Cardiac fibroblast (primary cell): Measurements from ENCODE around the gene SLC10A7.

Source experiments
- DNase-seq, 2 donors: peaks; one replicate each; pipeline versions ENCODE4 v3.0.0 to v3.0.0-alpha.2; 2010; ENCODE audit warnings: low read depth in 2 of 2
- H3K4me3 ChIP-seq, 2 donors: replicated peaks in 1 of 2; 1 replicate in 1 of 2; 2 replicates in 1 of 2; pipeline ENCODE4 v1.5.1; 2011; ENCODE audit warnings: low read depth in 2 of 2, low read length in 2 of 2, mild to moderate bottlenecking in 2 of 2, moderate library complexity in 1 of 2
- CTCF ChIP-seq: IDR thresholded peaks from one replicate; pipeline ENCODE4 v1.5.1; 2011; ENCODE audit warnings: low read depth, mild to moderate bottlenecking, low read length, inconsistent platforms

The SLC10A7 gene

DNA sequence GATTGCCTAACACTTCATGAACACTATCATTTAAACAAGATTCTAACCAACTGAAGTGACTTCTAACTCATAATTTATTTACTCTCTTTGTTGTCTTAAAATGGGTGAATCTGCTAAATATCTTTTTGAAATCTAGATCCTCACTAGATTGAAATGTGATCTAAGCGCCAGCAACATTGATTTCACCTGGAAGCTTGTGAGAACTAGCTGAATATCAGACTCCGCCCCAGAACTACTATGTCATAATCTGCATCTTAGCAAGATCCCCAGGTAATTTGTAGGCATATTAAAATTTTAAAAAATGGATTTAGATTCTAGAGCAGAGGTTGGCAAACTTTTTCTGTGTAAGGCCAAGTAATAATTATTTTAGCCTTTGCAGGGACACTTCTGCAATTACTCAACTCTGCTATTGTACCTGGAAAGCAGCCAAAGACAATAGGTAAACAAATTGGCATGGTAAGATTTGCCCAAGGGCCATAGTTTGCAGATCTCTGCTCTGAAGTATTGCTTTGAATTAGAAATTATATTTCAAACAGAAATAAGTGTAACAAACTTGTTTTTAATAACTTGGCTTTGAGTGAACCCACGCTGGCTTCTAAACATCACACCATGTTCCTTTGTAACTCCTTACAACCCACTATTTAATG lies 185.9 kb downstream of the SLC10A7 start:
- DNase-seq = peak; percentile 27 to 46
- no peak overlapping the region for H3K4me3 ChIP-seq
- no peak for TF ChIP-seq CTCF

DNA sequence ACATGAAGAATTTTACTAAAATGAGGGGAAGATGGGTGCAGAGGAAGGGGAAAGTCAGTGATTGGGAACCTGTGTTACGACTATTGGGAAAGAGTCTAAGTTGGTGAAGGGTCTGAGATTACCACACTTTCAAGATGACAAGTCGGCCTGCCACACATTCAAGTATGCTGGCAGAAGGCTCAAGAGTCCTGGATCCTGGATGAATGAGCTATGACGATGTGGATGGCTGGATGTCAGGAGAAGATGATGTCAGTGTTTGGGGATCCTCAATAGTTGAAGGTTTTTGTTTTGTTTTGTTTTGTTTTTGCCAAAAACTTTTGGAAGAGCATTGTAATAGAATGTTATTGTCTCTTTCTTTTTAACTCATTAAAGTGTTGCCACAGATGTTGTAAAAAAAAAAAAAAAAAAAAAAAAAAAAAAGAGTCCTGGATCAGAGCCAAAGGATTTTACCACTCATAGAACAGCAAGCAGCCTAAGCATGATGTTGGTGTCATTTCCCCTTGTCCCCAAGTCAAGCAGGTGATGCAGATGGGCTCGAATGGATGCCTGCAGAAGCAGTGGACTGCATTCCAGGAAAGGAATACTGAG lies 186.8 kb downstream of the SLC10A7 start:
- no peak overlapping the region for H3K4me3 ChIP-seq
- DNase-seq = peak in 1 of 2 donors; percentile 64
- no peak for TF ChIP-seq CTCF

GRCh38 chr4:146333895-146334262 lies 187.9 kb downstream of the SLC10A7 start:
- no peak for TF ChIP-seq CTCF
- no peak overlapping the region for H3K4me3 ChIP-seq
- DNase-seq = no peak

- peak; percentile 41 to 57 for DNase-seq
- TF ChIP-seq CTCF = no peak
- H3K4me3 ChIP-seq = no peak overlapping the region
Measured at GRCh38 chr4:146333187-146333894, 188.4 kb downstream of the SLC10A7 start.

- peak in 1 of 2 donors; percentile 65 for DNase-seq
- TF ChIP-seq CTCF = no peak
- no peak overlapping the region for H3K4me3 ChIP-seq
Measured at GRCh38 chr4:146330392-146330791, 191.3 kb downstream of the SLC10A7 start.

DNA sequence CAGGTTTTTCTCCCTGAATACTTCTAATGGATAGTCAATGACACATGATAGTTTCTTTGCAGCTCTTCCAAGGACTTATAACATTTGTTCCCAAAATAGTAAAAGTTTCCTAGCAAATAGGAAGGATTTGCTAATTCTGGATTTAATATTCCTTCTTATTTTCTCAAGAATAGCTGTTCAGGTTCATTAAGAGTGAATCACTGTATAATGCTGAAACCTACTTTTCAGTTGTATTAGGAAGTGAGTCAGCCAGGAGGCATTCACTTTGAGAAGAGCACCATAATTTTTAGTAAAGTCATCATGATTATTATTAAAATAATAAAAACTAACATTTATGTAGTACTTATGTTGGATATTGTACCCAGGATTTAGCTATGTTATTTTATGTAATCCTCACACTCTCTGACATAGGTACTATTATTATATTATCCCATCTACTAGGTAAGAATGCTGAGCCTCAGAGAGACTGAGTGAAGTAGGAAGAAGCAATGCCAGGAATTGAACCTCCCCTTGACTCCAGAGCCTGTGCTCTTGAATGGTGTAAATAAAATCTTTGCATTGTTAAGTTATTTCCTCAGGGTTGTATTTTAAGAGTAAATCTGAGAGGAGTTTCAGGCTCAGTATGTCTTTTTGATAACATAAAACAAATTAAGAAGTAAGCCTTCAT lies 192.6 kb downstream of the SLC10A7 start:
- H3K4me3 ChIP-seq = no peak overlapping the region
- DNase-seq = peak; percentile 75 to 90
- no peak for TF ChIP-seq CTCF
